Activated T-cell treated with anti-CD3 and anti-CD28 coated beads, Interleukin-2, amount 50 U/mL, for 24 hours (primary cell): Measurements from ENCODE around the gene AKAP6.

ENCODE experiments used
- DNase-seq: peaks from one replicate; pipeline ENCODE4 v3.0.0-alpha.2; 2020
- H3K27ac Mint-ChIP-seq: 2 replicates; pipeline ENCODE4 v1.8.0; 2020; ENCODE audit warnings: mild to moderate bottlenecking, mixed read lengths
- H3K27me3 Mint-ChIP-seq: 2 replicates; pipeline ENCODE4 v1.8.0; 2020; ENCODE audit warnings: mixed read lengths
- H3K36me3 Mint-ChIP-seq: 2 replicates; pipeline ENCODE4 v1.8.0; 2020; ENCODE audit warnings: low read depth, mixed read lengths
- H3K4me1 Mint-ChIP-seq: 2 replicates; pipeline ENCODE4 v1.8.0; 2020; ENCODE audit warnings: low read depth, mixed read lengths
- H3K4me3 Mint-ChIP-seq: 2 replicates; pipeline ENCODE4 v1.8.0; 2020; ENCODE audit warnings: mild to moderate bottlenecking, moderate library complexity, mixed read lengths
- H3K9me3 Mint-ChIP-seq: 2 replicates; pipeline ENCODE4 v1.8.0; 2020; ENCODE audit warnings: mixed read lengths

AKAP6 gene

GRCh38 chr14:32596390-32596789 lies 267.3 kb downstream of the AKAP6 start:
- Mint-ChIP-seq H3K4me1 (no peaks in the 10 kb centered on the region), H3K27ac (no peak overlapping the region), H3K36me3 (no peaks in the 10 kb centered on the region), H3K27me3 (no peaks in the 10 kb centered on the region), H3K9me3 (no peaks in the 10 kb centered on the region), H3K4me3 (no peak overlapping the region)
- DNase-seq, result no peak

GRCh38 chr14:32597771-32598170 lies 268.7 kb downstream of the AKAP6 start:
- Mint-ChIP-seq H3K9me3 (no peaks in the 10 kb centered on the region), H3K4me3 (no peak overlapping the region), H3K36me3 (no peaks in the 10 kb centered on the region), H3K27ac (no peak overlapping the region), H3K27me3 (no peaks in the 10 kb centered on the region), H3K4me1 (no peaks in the 10 kb centered on the region)
- no peak for DNase-seq

GRCh38 chr14:32601069-32601468 lies 272.0 kb downstream of the AKAP6 start:
- Mint-ChIP-seq H3K27me3 (no peaks in the 10 kb centered on the region), H3K4me1 (no peaks in the 10 kb centered on the region), H3K4me3 (no peak overlapping the region), H3K27ac (no peak overlapping the region), H3K9me3 (no peaks in the 10 kb centered on the region), H3K36me3 (no peaks in the 10 kb centered on the region)
- DNase-seq, result no peak

GRCh38 chr14:32601906-32602305 lies 272.8 kb downstream of the AKAP6 start:
- no peaks in the 10 kb centered on the region for H3K36me3 Mint-ChIP-seq
- no peak overlapping the region for H3K4me3 Mint-ChIP-seq
- H3K9me3 Mint-ChIP-seq, result no peaks in the 10 kb centered on the region
- peaks cover 2% of the 10 kb centered on the region for H3K4me1 Mint-ChIP-seq
- no peak overlapping the region for H3K27ac Mint-ChIP-seq
- H3K27me3 Mint-ChIP-seq, result no peaks in the 10 kb centered on the region
- DNase-seq, result no peak

- no peak overlapping the region for H3K27ac Mint-ChIP-seq
- DNase-seq, result no peak
- no peak overlapping the region for H3K4me3 Mint-ChIP-seq
- no peaks in the 10 kb centered on the region for H3K9me3 Mint-ChIP-seq
- peaks cover 2% of the 10 kb centered on the region for H3K4me1 Mint-ChIP-seq
- no peaks in the 10 kb centered on the region for H3K36me3 Mint-ChIP-seq
- no peaks in the 10 kb centered on the region for H3K27me3 Mint-ChIP-seq
Observed at GRCh38 chr14:32602699-32603098, 273.6 kb downstream of the AKAP6 start.

- no peaks in the 10 kb centered on the region for H3K36me3 Mint-ChIP-seq
- H3K27ac Mint-ChIP-seq, result no peak overlapping the region
- H3K4me3 Mint-ChIP-seq, result no peak overlapping the region
- no peaks in the 10 kb centered on the region for H3K27me3 Mint-ChIP-seq
- H3K4me1 Mint-ChIP-seq, result peaks cover 2% of the 10 kb centered on the region
- DNase-seq, result no peak
- no peaks in the 10 kb centered on the region for H3K9me3 Mint-ChIP-seq
Observed at GRCh38 chr14:32603992-32604565, 275.0 kb downstream of the AKAP6 start.

- Mint-ChIP-seq H3K36me3 (no peaks in the 10 kb centered on the region), H3K27ac (no peak overlapping the region), H3K9me3 (no peaks in the 10 kb centered on the region), H3K4me1 (peaks cover 2% of the 10 kb centered on the region), H3K4me3 (no peak overlapping the region), H3K27me3 (no peaks in the 10 kb centered on the region)
- no peak for DNase-seq
Observed at GRCh38 chr14:32606301-32606700, 277.2 kb downstream of the AKAP6 start.

GRCh38 chr14:32607399-32607798 lies 278.3 kb downstream of the AKAP6 start:
- H3K36me3 Mint-ChIP-seq, result no peaks in the 10 kb centered on the region
- no peak overlapping the region for H3K27ac Mint-ChIP-seq
- no peak overlapping the region for H3K4me3 Mint-ChIP-seq
- no peaks in the 10 kb centered on the region for H3K27me3 Mint-ChIP-seq
- H3K4me1 Mint-ChIP-seq, result peaks cover 2% of the 10 kb centered on the region
- no peaks in the 10 kb centered on the region for H3K9me3 Mint-ChIP-seq
- no peak for DNase-seq

GRCh38 chr14:32608857-32609256 lies 279.8 kb downstream of the AKAP6 start:
- no peaks in the 10 kb centered on the region for H3K27me3 Mint-ChIP-seq
- no peaks in the 10 kb centered on the region for H3K9me3 Mint-ChIP-seq
- no peak overlapping the region for H3K27ac Mint-ChIP-seq
- H3K36me3 Mint-ChIP-seq, result no peaks in the 10 kb centered on the region
- H3K4me1 Mint-ChIP-seq, result peaks cover 2% of the 10 kb centered on the region
- no peak for DNase-seq
- no peak overlapping the region for H3K4me3 Mint-ChIP-seq

GRCh38 chr14:32609388-32609787 lies 280.3 kb downstream of the AKAP6 start:
- H3K4me3 Mint-ChIP-seq, result no peak overlapping the region
- H3K9me3 Mint-ChIP-seq, result no peaks in the 10 kb centered on the region
- no peak for DNase-seq
- no peak overlapping the region for H3K27ac Mint-ChIP-seq
- H3K27me3 Mint-ChIP-seq, result no peaks in the 10 kb centered on the region
- H3K4me1 Mint-ChIP-seq, result peaks cover 2% of the 10 kb centered on the region
- H3K36me3 Mint-ChIP-seq, result no peaks in the 10 kb centered on the region

GRCh38 chr14:32611752-32612151 lies 282.7 kb downstream of the AKAP6 start:
- H3K36me3 Mint-ChIP-seq, result no peaks in the 10 kb centered on the region
- DNase-seq, result no peak

GRCh38 chr14:32618991-32619390 lies 289.9 kb downstream of the AKAP6 start:
- H3K36me3 Mint-ChIP-seq, result no peaks in the 10 kb centered on the region
- H3K4me3 Mint-ChIP-seq, result no peak overlapping the region
- peaks cover 6% of the 10 kb centered on the region for H3K9me3 Mint-ChIP-seq
- H3K27me3 Mint-ChIP-seq, result peaks cover 5% of the 10 kb centered on the region
- no peak overlapping the region for H3K27ac Mint-ChIP-seq
- H3K4me1 Mint-ChIP-seq, result no peaks in the 10 kb centered on the region
- DNase-seq, result no peak

More at GRCh38 chr14:32611752-32612151, 282.7 kb downstream of the AKAP6 start:
- Mint-ChIP-seq H3K27me3 (no peaks in the 10 kb centered on the region), H3K27ac (no peak overlapping the region), H3K9me3 (peaks cover 6% of the 10 kb centered on the region), H3K4me1 (no peaks in the 10 kb centered on the region), H3K4me3 (no peak overlapping the region)

GRCh38 chr14:32620303-32620702 lies 291.2 kb downstream of the AKAP6 start:
- Mint-ChIP-seq H3K27ac (no peak overlapping the region), H3K9me3 (peaks cover 6% of the 10 kb centered on the region), H3K4me3 (no peak overlapping the region), H3K36me3 (no peaks in the 10 kb centered on the region), H3K4me1 (no peaks in the 10 kb centered on the region), H3K27me3 (peaks cover 5% of the 10 kb centered on the region)
- no peak for DNase-seq

GRCh38 chr14:32620724-32621123 lies 291.6 kb downstream of the AKAP6 start:
- peaks cover 6% of the 10 kb centered on the region for H3K9me3 Mint-ChIP-seq
- no peaks in the 10 kb centered on the region for H3K4me1 Mint-ChIP-seq
- H3K36me3 Mint-ChIP-seq, result no peaks in the 10 kb centered on the region
- H3K27me3 Mint-ChIP-seq, result peaks cover 5% of the 10 kb centered on the region
- H3K27ac Mint-ChIP-seq, result no peak overlapping the region
- no peak for DNase-seq
- H3K4me3 Mint-ChIP-seq, result no peak overlapping the region

- Mint-ChIP-seq H3K9me3 (peaks cover 1% of the 10 kb centered on the region), H3K27ac (no peak overlapping the region), H3K4me3 (no peak overlapping the region), H3K36me3 (no peaks in the 10 kb centered on the region), H3K4me1 (no peaks in the 10 kb centered on the region), H3K27me3 (peaks cover 5% of the 10 kb centered on the region)
- no peak for DNase-seq
Observed at GRCh38 chr14:32621585-32621984, 292.5 kb downstream of the AKAP6 start.

GRCh38 chr14:32622742-32623141 lies 293.6 kb downstream of the AKAP6 start:
- H3K9me3 Mint-ChIP-seq, result peaks cover 2% of the 10 kb centered on the region
- H3K4me3 Mint-ChIP-seq, result no peak overlapping the region
- H3K36me3 Mint-ChIP-seq, result no peaks in the 10 kb centered on the region
- DNase-seq, result no peak
- H3K27me3 Mint-ChIP-seq, result peaks cover 5% of the 10 kb centered on the region
- no peaks in the 10 kb centered on the region for H3K4me1 Mint-ChIP-seq
- H3K27ac Mint-ChIP-seq, result no peak overlapping the region
